Measurements from ENCODE around the gene PCDH18.
"Not testable (repeated sequence)": the region's sequence is repeated elsewhere in the genome, so short reads cannot be mapped to it uniquely, and the experiment has no call there.

GRCh38 chr4:137496267-137496666 is 36.0 kb downstream of the PCDH18 start:
- not testable (repeated sequence) for TF ChIP-seq POLR2A, POLR2AphosphoS5 (IDR thresholded peaks at IDR 0.05; ENCODE audit: low read depth, low read length)
